Measurements from ENCODE around the gene GTF3C1.

The GTF3C1 gene

DNA sequence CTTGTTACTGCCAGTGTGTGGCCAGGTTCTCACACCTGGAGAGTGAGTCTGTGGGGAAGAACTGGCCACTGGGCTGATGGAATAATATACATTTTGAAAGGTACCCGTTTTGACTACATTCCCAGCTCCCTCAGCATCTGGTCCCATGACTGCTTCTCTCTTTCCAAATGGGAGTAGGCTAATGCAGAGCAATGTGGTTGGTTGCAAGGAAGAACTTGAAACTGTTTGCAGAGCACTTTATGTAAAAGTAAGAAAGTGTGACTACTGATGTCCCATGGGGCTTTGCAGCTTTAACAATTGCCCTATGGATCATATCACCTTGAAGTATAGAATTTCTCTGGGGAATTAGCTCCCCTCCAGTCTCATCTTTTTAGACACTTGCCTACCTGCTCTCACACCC lies 9.2 kb upstream of the GTF3C1 start:
- DNase-seq, result no peak

DNA sequence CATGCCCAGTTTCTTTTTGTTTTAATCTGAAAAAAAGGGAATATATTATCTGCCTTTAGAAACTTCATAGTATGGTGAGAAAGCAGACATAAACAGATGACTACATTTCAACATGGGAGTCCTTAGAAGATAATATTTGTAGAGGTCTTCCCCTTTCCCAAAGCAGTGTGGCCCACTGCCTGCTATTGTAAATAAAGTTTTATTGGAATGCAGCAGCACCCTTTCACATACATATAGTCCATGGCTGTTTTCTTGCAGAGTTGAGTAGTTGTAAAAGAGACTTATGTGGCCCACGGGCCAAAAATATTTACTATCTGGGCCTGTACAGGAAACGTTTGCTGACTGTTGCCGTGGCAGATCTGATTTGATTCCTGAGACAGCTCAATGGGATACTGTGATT lies 8.7 kb upstream of the GTF3C1 start:
- no peak for DNase-seq

- DNase-seq, result no peak
These were observed 6.8 kb upstream of the GTF3C1 start for GRCh38 chr16:27556471-27556870.

GRCh38 chr16:27551036-27551435 lies 1.3 kb upstream of the GTF3C1 start:
- DNase-seq, result no peak

GRCh38 chr16:27550582-27550920 lies 838 bp upstream of the GTF3C1 start:
- no peak for DNase-seq

- DNase-seq, result no peak
These were observed 308 bp downstream of the GTF3C1 start for GRCh38 chr16:27549464-27549745.

- DNase-seq, result no peak
These were observed 1.9 kb downstream of the GTF3C1 start for GRCh38 chr16:27547851-27548250.

- DNase-seq, result peak; percentile 67
These were observed 2.6 kb downstream of the GTF3C1 start for GRCh38 chr16:27547134-27547533.

DNA sequence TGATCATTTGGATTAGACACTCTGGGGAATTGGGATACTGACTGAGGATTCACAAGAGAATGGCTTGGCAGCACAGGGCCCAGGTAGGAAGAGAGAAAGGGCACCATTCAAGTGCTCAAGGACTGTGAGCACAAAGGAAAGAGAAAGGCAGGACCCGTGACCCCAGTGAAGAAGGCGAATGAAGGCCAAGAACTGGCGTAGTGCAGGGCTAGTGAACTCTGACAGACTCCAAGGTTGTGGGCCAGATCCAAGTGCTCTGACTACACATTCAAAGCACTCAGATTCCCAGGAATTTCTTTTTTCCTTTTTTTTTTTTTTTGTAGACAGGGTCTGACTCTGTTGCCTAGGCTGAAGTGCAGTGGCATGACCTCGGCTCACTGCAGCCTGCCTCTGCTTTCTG lies 5.0 kb downstream of the GTF3C1 start:
- DNase-seq, result no peak

DNA sequence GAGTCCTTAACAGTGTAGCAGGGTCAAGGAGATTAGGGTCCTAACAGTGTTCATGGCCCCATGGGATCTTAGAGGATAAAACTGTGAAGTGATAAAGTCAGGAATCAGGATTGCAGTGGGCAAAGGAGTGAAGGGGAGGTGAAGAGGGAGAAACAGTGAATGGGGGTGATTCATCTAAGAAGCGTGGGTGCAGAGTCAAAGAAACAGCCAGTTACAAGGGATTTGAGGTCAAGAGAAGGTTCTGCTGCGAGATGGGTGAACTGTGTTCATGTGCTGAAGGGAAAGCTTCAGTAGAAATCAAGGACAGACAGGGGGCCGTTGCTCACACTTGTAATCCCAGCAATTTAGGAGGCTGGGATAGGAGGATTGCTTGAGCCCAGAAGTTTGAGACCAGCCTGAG lies 5.9 kb downstream of the GTF3C1 start:
- no peak for DNase-seq

DNA sequence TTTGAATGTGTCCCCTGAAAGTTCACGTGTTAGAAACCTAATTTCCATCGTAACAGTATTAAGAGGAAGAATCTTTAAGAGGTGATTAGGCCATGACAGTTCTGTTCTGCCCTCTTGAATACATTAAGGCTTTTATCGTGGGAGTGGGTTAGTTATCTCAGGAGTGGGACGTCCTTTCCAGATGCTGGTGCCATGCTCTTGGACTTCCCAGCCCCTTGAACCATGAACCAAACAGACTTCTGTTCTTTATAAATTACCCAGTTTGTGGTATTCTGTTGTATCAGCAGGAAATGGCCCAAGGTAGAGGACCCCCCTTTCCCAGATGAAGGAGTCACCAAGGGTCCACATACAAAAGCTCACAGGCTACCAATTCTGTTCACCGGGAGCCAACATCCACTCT lies 10.1 kb downstream of the GTF3C1 start:
- no peak for DNase-seq

GRCh38 chr16:27539120-27539519 lies 10.6 kb downstream of the GTF3C1 start:
- no peak for DNase-seq

DNA sequence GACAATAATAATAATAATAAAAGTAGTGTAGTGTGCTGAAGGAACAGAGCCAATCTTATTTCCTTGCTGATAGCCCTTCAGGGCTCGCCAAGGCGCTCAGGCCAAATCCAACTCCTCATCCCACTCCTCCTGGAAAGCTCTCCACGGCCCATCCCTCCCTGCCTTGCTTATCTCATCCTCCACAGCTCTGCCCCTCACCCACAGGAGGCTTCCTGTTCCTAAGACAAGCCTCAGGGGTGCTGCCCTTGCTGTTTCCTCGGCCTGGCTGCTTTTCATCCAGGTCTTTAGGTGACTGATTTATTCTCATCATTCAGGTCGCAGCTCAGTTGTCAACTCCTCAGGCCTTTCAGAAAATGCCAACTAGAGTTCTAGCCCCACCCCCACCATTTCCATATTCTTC lies 11.2 kb downstream of the GTF3C1 start:
- DNase-seq, result no peak

DNA sequence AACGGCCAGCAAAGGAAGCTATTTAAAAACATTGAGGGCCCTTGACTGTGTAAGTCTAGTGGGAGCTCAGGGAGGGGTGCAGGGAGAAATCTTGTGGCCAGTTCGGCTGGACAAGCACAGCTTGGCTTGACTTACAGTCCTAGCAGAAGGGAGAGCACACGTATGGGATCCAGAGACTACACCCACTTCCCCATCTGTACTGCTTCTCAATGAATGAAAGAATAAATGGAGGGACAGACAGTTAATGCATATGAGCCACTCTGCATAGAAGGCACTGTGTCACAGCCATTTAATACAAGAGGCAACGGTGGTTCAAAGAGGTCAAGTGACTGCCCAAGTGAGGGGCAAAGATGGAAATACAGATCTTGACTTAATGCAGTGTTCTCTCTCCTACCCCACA lies 15.5 kb downstream of the GTF3C1 start:
- no peak for DNase-seq

DNA sequence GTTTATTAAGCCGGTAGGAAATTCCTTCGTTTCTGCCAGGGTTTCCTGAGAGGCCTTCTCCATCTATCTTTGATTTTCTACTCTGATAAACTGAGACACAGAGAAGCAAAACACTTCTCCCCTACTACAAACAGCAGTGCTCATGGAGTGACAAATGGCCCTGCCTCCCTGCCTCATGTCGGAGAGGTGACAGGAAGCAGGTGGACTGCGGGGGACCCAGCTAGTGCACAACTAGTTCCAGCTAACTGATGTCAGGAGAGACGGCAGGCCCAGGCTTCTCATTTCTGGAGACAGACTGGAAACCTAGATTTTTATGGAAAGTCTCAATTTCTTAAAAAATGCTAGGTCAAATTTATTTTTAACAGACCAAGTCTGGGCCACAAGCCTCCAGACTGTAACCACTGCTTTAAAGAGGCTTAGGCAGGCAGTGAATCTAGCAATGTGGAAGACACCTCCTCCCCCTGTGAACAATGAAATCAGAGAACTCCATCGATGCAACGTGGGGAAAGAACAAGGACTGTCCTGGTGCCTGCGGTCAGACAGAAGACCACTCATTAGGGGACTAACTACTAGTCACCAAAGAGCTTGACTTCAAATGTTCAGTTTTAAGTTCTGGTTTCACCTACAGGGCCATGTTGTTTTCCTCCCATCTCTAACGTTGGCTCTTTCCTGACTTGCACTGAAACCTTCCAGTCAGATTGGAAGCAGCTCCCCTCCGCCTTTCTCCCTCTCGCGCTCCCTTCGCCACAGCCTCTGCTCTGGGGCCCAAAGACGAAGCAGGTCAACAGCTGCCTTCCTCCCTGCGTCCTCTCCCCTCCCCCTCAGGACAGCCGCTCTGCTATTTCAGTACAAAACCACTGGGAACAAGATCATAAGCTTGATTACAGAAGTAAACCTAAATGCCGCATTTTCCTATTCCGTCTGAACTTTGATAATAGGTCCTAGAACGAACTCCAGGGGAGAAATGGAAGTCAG lies 17.6 kb downstream of the GTF3C1 start:
- no peak for DNase-seq

DNA sequence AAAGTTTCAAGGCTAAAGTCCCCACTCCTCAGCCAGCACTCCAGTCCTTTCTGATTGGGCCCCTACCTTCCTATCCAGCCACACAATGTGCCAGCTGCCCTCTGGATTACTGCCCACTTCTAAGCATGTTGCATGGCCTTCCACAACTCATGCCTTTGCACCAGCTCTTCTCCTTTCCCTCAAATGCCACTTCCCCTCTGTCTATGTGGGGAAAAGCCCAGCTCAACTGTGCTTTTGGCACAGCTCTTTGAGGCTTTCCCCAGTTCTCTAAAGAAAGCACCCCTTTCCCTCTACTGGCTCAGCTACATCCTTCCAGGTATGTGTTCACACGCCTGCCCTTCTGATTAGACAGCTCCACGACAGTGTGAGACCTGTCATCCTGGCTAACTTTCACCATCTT lies 18.5 kb downstream of the GTF3C1 start:
- DNase-seq, result peak; percentile 17

DNA sequence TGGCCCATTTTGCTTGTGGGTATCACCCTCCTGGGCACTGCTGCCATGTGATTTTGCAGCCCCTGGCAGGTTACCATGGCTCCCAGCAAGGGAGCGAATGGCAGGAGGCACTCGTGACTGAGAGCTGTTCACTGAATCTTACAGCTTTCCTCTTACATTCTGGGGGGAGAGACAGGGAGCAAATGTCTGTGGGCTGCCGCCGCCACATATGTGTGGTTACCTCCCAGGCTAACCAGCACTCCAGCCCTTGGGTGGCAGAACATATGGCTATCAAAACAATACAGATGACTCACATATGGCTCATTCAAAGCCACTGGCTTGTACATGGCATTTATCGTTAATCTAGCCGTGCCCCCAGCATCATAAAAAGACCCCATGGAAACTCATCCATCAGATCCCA lies 19.8 kb downstream of the GTF3C1 start:
- peak; percentile 90 for DNase-seq

- no peak for DNase-seq
These were observed 21.4 kb downstream of the GTF3C1 start for GRCh38 chr16:27528294-27528693.

- peak; percentile 82 for DNase-seq
These were observed 23.5 kb downstream of the GTF3C1 start for GRCh38 chr16:27526180-27526579.

- no peak for DNase-seq
These were observed 27.5 kb downstream of the GTF3C1 start for GRCh38 chr16:27522173-27522707.

DNA sequence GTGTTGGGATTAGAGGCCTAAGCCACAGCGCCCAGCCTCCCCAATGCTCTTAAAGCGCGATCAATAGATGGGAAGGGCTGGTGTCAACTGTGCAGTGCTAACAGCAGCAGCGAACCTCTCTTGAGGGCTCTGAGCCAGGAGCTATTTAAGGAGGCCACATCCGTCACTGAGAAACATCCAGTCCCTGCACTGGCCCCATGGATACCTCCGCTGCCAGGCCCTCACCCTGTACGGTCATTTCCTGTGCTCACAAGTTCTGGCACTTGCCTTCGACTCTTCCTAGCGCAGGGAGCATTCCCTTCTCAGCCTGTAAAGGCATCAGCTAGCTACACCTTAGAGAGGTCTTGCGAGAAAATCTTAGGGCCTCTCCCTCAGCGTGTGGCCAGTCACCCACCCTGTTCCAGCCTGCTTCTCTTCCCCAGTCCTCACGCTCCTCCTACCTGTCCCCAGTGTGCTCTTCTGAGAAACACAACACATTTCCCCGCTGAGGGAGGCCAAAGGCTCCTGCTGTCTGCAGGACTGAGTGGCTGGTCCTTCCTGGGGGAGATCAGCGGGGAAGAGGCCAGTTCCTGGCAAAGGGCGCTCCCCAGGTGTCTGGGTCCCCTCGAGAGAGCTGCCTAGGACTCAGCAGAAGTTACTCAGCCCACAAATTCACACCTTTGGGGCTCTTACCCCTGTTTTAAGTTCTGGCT lies 28.6 kb downstream of the GTF3C1 start:
- DNase-seq, result no peak

DNA sequence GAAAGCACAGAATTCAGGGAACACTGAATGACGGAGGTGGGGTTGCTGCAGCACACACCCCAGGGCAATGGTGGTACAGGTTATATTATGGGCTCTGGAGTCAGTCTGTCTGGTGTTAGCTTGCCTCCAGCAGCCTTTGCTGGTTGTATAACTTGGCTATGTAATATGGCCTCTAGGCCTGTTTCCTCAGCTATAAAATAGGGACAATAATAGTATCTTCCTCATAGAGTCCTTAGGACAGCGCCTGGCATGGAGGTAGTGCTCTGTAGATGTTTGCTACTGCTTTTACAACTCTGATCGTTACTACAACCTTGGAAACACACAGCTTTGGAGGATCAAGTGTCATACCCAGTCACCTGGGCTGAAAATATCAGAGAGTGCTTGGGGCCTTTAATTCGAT lies 31.5 kb downstream of the GTF3C1 start:
- no peak for DNase-seq

- DNase-seq, result no peak
These were observed 32.0 kb downstream of the GTF3C1 start for GRCh38 chr16:27517664-27518063.

- DNase-seq, result no peak
These were observed 33.3 kb downstream of the GTF3C1 start for GRCh38 chr16:27516365-27516764.

Data from NCI-H69 (cell line).